GM12878 (cell line): ENCODE measurements around the gene RNLS. TPM values are rescaled to one million over a fixed set of nuclear protein-coding genes. Genes with fewer than 3 reads are reported as not detected.

Experiments used
- ATAC-seq: fragments of 200-7000 bp; cut with Tn5 transposase; 3 replicates; pipeline ENCODE4 v1.9.1; 2020; ENCODE audit warnings: mild to moderate bottlenecking, moderate library complexity
- BruUV-seq: library from RNA; stranded (reverse); fragments of 400-500 nt; replicated peaks from 2 replicates; lab custom pipeline; 2021; lab: Mats Ljungman, UMichigan
- CTCF ChIA-PET: fragments of 300-600 bp; sonication (Branson Sonifier 250); formaldehyde crosslinking; extraction: SDS; loops from one replicate; lab custom pipeline; 2021; ENCODE audit warnings: inconsistent platforms; lab: Yijun Ruan, JAX
- POLR2A ChIA-PET: fragments of 350-600 bp; formaldehyde crosslinking; extraction: SDS; loops from one replicate; lab custom pipeline; 2021; ENCODE audit warnings: inconsistent platforms; lab: Charles Lee
- RAD21 ChIA-PET: fragments of 300-600 bp; sonication (Branson Sonifier 250); formaldehyde crosslinking; loops from one replicate; lab custom pipeline; 2023; ENCODE audit warnings: antibody characterized with exemption; ENCODE audit not compliant: unreplicated experiment; lab: Charles Lee
- SMC1A ChIA-PET: fragments of 300-600 bp; sonication (Branson Sonifier 250); formaldehyde crosslinking; loops from one replicate; lab custom pipeline; 2023; ENCODE audit not compliant: unreplicated experiment, uncharacterized antibody; lab: Charles Lee
- DNase-seq: peaks from one replicate; pipeline ENCODE4 v3.0.0-alpha.2; 2011; ENCODE audit warnings: low read depth, low spot score
- FAIRE-seq: peaks from 3 replicates; lab custom pipeline; 2011; peaks lifted over from hg19 to GRCh38; lab: Jason Lieb, UNC
- H2AFZ ChIP-seq: 2 replicates; pipeline ENCODE4 v1.6.0; 2011; ENCODE audit warnings: low read depth, low read length, control low read depth; ENCODE audit not compliant: control insufficient read depth
- H3K27ac ChIP-seq: 2 replicates; pipeline ENCODE4 v1.5.1; 2011; ENCODE audit warnings: control low read depth; ENCODE audit not compliant: control insufficient read depth, insufficient read depth
- H3K27me3 ChIP-seq, 2 experiments: replicated peaks in 1 of 2; 2 replicates each; pipeline versions ENCODE4 v1.6.0 to v1.6.1; 2011; ENCODE audit warnings: low read length in 1 of 2; ENCODE audit not compliant: control insufficient read depth in 2 of 2, insufficient read depth in 2 of 2
- H3K36me3 ChIP-seq, 2 experiments: 2 replicates each; pipeline ENCODE4 v1.5.1; 2011; ENCODE audit warnings: low read length in 1 of 2; ENCODE audit not compliant: control insufficient read depth in 2 of 2, insufficient read depth in 2 of 2
- H3K4me1 ChIP-seq: 2 replicates; pipeline ENCODE4 v1.6.1; 2011; ENCODE audit warnings: mild to moderate bottlenecking, low read length, moderate library complexity, mixed read lengths; ENCODE audit not compliant: control insufficient read depth, insufficient read depth
- H3K4me2 ChIP-seq: 2 replicates; pipeline ENCODE4 v1.6.0; 2011; ENCODE audit warnings: control low read depth; ENCODE audit not compliant: control insufficient read depth, insufficient read depth
- H3K4me3 ChIP-seq: fragments of 200-600 bp; sonication (generic); 2 replicates; pipeline ENCODE4 v1.5.1; 2016
- H3K79me2 ChIP-seq: 2 replicates; pipeline ENCODE4 v1.6.0; 2011; ENCODE audit warnings: low read length; ENCODE audit not compliant: control insufficient read depth, insufficient read depth
- H3K9ac ChIP-seq: 2 replicates; pipeline ENCODE4 v1.8.0; 2011; ENCODE audit warnings: low read length, control low read depth, mixed read lengths; ENCODE audit not compliant: control insufficient read depth, insufficient read depth
- H3K9me3 ChIP-seq: replicated peaks from 3 replicates; pipeline ENCODE4 v1.5.1; 2011; ENCODE audit warnings: mild to moderate bottlenecking, low read length; ENCODE audit not compliant: control insufficient read depth, insufficient read depth
- H4K20me1 ChIP-seq: 2 replicates; pipeline ENCODE4 v1.6.0; 2011; ENCODE audit not compliant: control insufficient read depth, insufficient read depth
- CHD1 ChIP-seq: IDR thresholded peaks from 2 replicates; pipeline ENCODE4 v1.6.1; 2012; ENCODE audit warnings: low read depth, low read length, improper control_type of control experiment
- CREM ChIP-seq: IDR thresholded peaks from 2 replicates; pipeline ENCODE4 v1.6.1; 2014; ENCODE audit warnings: antibody characterized with exemption, low read depth
- ELK1 ChIP-seq: IDR thresholded peaks from 2 replicates; pipeline ENCODE4 v1.6.1; 2012; ENCODE audit warnings: low read depth, low read length, improper control_type of control experiment
- KAT2A ChIP-seq: conservative IDR thresholded peaks from 2 replicates; pipeline ENCODE4 v1.6.1; 2011; ENCODE audit warnings: low read depth, low read length; ENCODE audit not compliant: control insufficient read depth
- PKNOX1 ChIP-seq: fragments of 450-650 bp; IDR thresholded peaks from 2 replicates; pipeline ENCODE4 v1.6.1; 2016; ENCODE audit warnings: mild to moderate bottlenecking
- PML ChIP-seq: IDR thresholded peaks from 2 replicates; pipeline ENCODE4 v1.6.1; 2012; ENCODE audit warnings: low read length, inconsistent platforms
- ZBTB40 ChIP-seq: fragments of 450-650 bp; IDR thresholded peaks from 2 replicates; pipeline ENCODE4 v1.6.1; 2016; ENCODE audit warnings: mild to moderate bottlenecking, moderate library complexity, borderline replicate concordance
- WGBS: methylation state at CpG from one replicate; pipeline ENCODE4 v1.1.6; 2016; ENCODE audit warnings: low lambda C conversion rate; ENCODE audit not compliant: insufficient replicate concordance, insufficient coverage; ENCODE audit errors: missing lambda C conversion rate; 5-methylcytosine and 5-hydroxymethylcytosine counted together
- in situ Hi-C: fragments of 300-500 bp; cut with MboI; formaldehyde crosslinking; loops from 9 replicates; pipeline ENCODE4 v1.14.3; 2018; ENCODE audit warnings: mixed read lengths
- intact Hi-C: fragments of 100-400 bp; cut with micrococcal nuclease; formaldehyde crosslinking; loops from one replicate; pipeline ENCODE4 v1.14.2; 2022; ENCODE audit not compliant: unreplicated experiment
- polyA plus RNA-seq, 11 experiments: library from polyadenylated mRNA; depleted of rRNA in 4 of 11; unstranded in 6 of 11; stranded (reverse) in 5 of 11; fragments of >200 nt; fragmentation: Nextera tagmentation in 4 of 11; fragmentation: Illumina TruSeq in 1 of 11; extraction: Ambion mirVana in 4 of 11; extraction: Trizol in 1 of 11; gene quantifications; 1 replicate in 1 of 11; 2 replicates in 10 of 11; pipeline versions ENCODE4 v1.2.1 to v1.2.3, GENCODE V29; 2011 to 2016; ENCODE audit warnings: inconsistent platforms in 2 of 11, missing spikeins in 2 of 11, low read depth in 1 of 11
- total RNA-seq, 4 experiments: library from RNA; depleted of rRNA in 3 of 4; stranded (reverse); fragments of >200 nt in 3 of 4; fragmentation: Illumina TruSeq in 1 of 4; extraction: Trizol in 1 of 4; gene quantifications; 2 replicates each; pipeline versions ENCODE4 v1.2.1 to v1.2.3, GENCODE V29; 2013 to 2021

Gene RNLS
- total and polyA plus RNA-seq, 10 of the 15 experiments (the other 5 are each of a cell fraction or from before 2014, with no cell fraction given) = 3.4 to 6.7 (median 4.6) TPM

DNA sequence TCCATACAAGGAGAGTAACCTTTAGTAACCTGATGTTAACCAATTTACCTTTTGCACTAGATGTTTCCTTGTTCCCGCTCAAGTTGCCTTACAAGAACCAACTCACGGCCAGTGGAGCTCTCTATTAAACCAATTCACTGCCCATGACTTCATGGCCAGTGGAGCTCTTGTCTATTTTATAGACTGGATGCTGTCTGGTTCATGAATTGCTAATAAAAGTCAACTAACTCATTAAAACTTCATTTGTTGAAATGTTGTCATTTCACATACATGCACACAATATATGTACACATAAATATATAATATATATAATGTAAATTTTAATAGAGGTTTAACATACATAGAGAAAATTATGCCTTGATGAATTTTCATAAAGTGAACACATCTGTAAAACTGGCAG, 216.3 kb downstream of the RNLS start:
- in situ Hi-C loops (no loop called here), intact Hi-C loops (no loop called here)
- no peak overlapping the region for H3K4me2 ChIP-seq
- ChIA-PET SMC1A (interaction anchor here (0.9 to 2.2 kb wide), 2 partner anchors 10 to 18 kb away, joined by 3 to 6 read pairs; no protein-coding TSS in a partner anchor), RAD21 (interaction anchor here (0.8 to 1.0 kb wide), 2 partner anchors 11 to 104 kb away, joined by 3 to 4 read pairs; no protein-coding TSS in a partner anchor), POLR2A (interaction anchor here (0.6 to 1.0 kb wide), 3 partner anchors 11 to 275 kb away, joined by 3 to 4 read pairs (median 4); no protein-coding TSS in a partner anchor), CTCF (no interaction called here)
- no peaks in the 10 kb centered on the region for H3K9me3 ChIP-seq
- H3K9ac ChIP-seq = no peak overlapping the region
- no peaks in the 10 kb centered on the region for H3K4me1 ChIP-seq
- ATAC-seq (no peak), DNase-seq (no peak), FAIRE-seq (no peak)
- no peaks in the 10 kb centered on the region for H3K27me3 ChIP-seq
- H3K27ac ChIP-seq = no peak overlapping the region
- BruUV-seq = no TSS peak
- H3K79me2 ChIP-seq = no peaks in the 10 kb centered on the region
- H3K4me3 ChIP-seq = no peak overlapping the region
- H4K20me1 ChIP-seq = no peaks in the 10 kb centered on the region
- no peak for TF ChIP-seq CREM
- TF ChIP-seq PML = no peak
- no peak for TF ChIP-seq ZBTB40
- TF ChIP-seq ELK1 = no peak
- no peak for TF ChIP-seq CHD1
- TF ChIP-seq KAT2A = no peak
- TF ChIP-seq PKNOX1 = no peak
- 98% methylated on average over 2 of the region's 2 CpGs for WGBS
- H2AFZ ChIP-seq = no peak overlapping the region
- H3K36me3 ChIP-seq = no peaks in the 10 kb centered on the region
